Mucosa of stomach (tissue), 1 donor: Measurements from ENCODE around the gene CDKN2B.
"Not testable (repeated sequence)": the region's sequence is repeated elsewhere in the genome, so short reads cannot be mapped to it uniquely, and the experiment has no call there.

ENCODE experiments used
- H3K27me3 ChIP-seq: one replicate; pipeline ENCODE4 v1.7.0; 2013; ENCODE audit warnings: mild to moderate bottlenecking, low read length; ENCODE audit not compliant: control insufficient read depth, insufficient read depth
- H3K36me3 ChIP-seq: one replicate; pipeline ENCODE4 v1.7.0; 2013; ENCODE audit warnings: low read length; ENCODE audit not compliant: control insufficient read depth, insufficient read depth
- H3K4me1 ChIP-seq: one replicate; pipeline ENCODE4 v1.7.0; 2013; ENCODE audit warnings: mild to moderate bottlenecking, low read length; ENCODE audit not compliant: control insufficient read depth, insufficient read depth
- H3K4me3 ChIP-seq: one replicate; pipeline ENCODE4 v1.7.0; 2013; ENCODE audit warnings: low read length
- H3K9ac ChIP-seq: one replicate; pipeline ENCODE4 v1.7.0; 2013; ENCODE audit warnings: mild to moderate bottlenecking, low read length, moderate library complexity
- H3K9me3 ChIP-seq: one replicate; pipeline ENCODE4 v1.7.0; 2013; ENCODE audit warnings: mild to moderate bottlenecking, low read length, moderate library complexity; ENCODE audit not compliant: control insufficient read depth
- donor health status: Pancreatic carcinoma.

CDKN2B gene, protein sequence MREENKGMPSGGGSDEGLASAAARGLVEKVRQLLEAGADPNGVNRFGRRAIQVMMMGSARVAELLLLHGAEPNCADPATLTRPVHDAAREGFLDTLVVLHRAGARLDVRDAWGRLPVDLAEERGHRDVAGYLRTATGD

DNA sequence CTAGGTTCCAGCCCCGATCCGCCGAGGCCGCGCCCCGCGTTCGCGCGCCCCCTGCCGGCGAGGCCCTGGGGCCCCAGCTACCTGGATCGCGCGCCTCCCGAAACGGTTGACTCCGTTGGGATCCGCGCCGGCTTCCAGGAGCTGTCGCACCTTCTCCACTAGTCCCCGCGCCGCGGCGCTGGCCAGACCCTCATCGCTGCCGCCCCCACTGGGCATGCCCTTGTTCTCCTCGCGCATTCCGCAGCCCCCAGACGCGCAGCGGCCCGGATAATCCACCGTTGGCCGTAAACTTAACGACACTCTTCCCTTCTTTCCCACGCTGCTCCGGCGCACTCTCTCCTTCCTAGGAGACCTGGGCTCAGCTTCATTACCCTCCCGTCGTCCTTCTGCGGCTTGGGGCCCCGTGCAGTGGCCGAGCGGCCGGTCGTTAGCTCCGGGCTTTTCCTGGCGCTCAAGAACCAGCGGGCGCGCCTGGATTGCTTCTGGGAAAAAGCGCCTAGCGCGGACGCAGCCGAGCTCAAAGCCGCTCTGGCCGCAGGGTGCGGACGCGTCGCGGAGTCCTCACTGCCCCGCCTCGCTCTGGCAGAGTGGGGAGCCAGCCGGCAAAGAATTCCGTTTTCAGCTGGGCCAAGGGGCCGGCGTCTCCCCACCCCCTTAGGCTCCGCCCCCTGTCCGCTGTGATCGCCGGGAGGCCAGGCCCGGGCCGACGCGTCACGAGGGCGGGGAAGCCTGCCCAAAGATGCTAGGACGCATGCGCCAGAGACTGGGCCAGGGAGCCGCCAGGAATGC lies at the start of gene CDKN2B:
Gene CDKN2B, minus strand, starts transcription at position 589 of the 789 bp plus-strand sequence. Its CDS starts 352 bp downstream, at position 237.
- Histone ChIP-seq H3K4me3 (peak within 1 kb of the TSS; percentile 92), H3K36me3 (no peaks in the 10 kb centered on the region), H3K27me3 (peaks cover 31% of the 10 kb centered on the region), H3K9ac (peak within 1 kb of the TSS; percentile 79), H3K4me1 (peaks cover 8% of the 10 kb centered on the region), H3K9me3 (no peaks in the 10 kb centered on the region)

DNA sequence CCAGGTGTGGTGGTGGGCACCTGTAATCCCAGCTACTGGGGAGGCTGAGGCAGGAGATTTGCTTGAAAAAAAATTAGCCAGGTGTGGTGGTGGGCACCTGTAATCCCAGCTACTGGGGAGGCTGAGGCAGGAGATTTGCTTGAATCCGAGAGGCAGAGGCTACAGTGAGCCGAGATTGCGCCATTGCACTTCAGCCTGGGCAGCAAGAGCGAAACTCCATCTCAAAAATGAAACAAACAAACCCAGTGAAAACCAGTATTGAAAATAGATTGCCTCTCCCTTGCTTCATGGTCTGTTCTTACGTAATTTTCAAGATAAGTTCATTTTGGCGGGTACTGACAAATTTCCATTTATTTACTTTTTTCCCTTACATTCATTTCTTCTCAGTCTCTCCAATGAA lies 48.9 kb upstream of the CDKN2B start:
- not testable (repeated sequence) for H3K36me3 ChIP-seq, H3K9ac ChIP-seq, H3K4me1 ChIP-seq, H3K4me3 ChIP-seq, H3K9me3 ChIP-seq, H3K27me3 ChIP-seq

DNA sequence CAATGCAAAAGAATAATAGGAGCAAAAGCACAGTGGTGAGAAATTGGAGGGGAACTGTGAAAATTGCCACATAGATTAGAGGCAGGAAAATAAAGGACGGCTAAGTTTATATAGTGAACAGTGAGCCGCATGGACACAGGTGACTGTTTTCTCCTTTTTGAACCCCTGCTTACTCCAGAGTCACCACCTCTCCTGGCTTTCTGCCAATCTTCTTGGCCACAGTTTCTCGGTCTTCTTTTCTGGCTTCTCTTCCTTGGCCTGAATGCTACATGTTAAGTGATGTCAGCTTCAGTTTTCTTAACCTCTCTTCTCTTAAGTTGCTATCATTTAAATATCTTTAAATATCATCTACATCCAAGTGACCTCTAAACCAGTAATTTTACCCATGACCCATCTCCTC lies 47.3 kb upstream of the CDKN2B start:
- H3K4me1 ChIP-seq = no peaks in the 10 kb centered on the region
- no peaks in the 10 kb centered on the region for H3K9me3 ChIP-seq
- H3K9ac ChIP-seq = no peak overlapping the region
- no peaks in the 10 kb centered on the region for H3K27me3 ChIP-seq
- no peaks in the 10 kb centered on the region for H3K36me3 ChIP-seq
- no peak overlapping the region for H3K4me3 ChIP-seq

DNA sequence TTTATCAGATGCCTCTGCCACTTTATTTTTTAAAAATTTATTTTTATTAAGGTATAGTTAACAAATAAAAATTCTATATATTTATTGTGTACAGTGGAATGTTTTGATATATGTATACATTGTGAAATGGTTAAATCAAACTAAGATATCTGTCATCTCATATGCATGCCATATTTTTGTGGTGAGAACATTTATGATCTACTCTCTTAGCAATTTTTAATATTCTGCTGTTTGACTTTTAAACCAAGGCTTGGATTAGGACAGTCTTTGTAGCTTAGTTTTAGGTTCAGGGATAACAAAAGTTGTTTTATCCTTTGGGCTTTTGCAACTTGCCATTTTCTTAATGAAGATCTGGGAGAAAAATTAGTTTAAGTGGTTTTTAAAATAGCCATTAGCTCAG lies 46.0 kb upstream of the CDKN2B start:
- Histone ChIP-seq H3K36me3 (no peaks in the 10 kb centered on the region), H3K4me3 (no peak overlapping the region), H3K27me3 (no peaks in the 10 kb centered on the region), H3K9ac (no peak overlapping the region), H3K4me1 (no peaks in the 10 kb centered on the region), H3K9me3 (no peaks in the 10 kb centered on the region)

DNA sequence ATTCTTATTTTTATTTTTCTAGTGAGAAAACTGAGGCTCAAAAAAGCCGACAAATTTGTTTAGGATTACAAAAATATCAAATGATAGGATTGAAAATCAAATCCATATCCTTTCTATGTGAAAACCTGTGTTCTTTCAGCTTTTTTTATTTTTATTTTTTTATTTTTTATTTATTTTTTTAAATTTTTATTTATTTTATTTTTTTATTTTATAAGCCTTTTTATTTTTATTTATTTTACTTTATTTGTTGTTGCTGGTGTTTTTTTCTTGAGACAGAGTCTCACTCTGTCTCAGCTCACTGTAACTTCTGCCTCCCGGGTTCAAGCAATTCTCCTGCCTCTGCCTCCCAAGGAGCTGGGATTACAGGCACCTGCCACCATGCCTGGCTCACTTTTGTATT lies 45.4 kb upstream of the CDKN2B start:
- Histone ChIP-seq H3K36me3 (no peaks in the 10 kb centered on the region), H3K9me3 (no peaks in the 10 kb centered on the region), H3K4me3 (no peak overlapping the region), H3K9ac (no peak overlapping the region), H3K27me3 (no peaks in the 10 kb centered on the region), H3K4me1 (no peaks in the 10 kb centered on the region)

DNA sequence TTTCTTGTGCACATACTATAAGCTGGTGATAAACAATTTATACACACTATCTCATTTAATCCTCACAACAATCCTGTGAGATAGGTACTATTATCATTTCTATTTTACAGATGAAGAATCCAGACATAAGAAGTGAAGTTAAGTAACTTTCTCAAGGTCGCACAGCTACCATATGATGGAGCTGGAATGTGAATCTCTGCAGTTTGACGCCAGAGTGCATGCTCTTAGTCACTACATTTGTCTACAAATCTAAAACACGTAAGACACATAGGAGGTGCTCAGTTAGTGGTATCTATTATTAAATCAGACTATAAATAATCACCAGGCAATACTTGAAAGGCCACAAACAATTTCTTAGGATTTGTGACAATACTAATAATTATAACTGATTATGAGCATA lies 45.0 kb upstream of the CDKN2B start:
- H3K4me1 ChIP-seq = no peaks in the 10 kb centered on the region
- H3K9ac ChIP-seq = no peak overlapping the region
- no peak overlapping the region for H3K4me3 ChIP-seq
- H3K9me3 ChIP-seq = no peaks in the 10 kb centered on the region
- H3K36me3 ChIP-seq = no peaks in the 10 kb centered on the region
- no peaks in the 10 kb centered on the region for H3K27me3 ChIP-seq

DNA sequence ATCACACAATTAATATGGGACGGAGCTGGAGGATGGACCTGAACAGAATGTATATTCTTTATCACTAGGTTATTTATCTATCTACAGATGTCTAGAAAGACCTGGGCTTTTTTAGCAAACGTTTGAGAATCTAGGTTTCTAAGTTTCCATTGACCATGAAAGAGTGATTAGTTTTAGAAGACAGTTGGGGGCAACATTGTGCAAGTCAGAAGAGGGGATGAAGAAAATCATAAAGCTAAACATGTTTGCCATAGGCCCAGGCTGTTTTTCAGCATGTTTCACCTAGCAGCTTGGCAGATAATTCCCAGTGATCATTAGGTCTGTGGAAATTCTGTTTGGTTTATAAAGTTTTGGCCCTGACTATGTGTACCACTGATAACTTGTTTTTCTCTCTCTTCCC lies 44.1 kb upstream of the CDKN2B start:
- H3K9me3 ChIP-seq = no peaks in the 10 kb centered on the region
- H3K36me3 ChIP-seq = no peaks in the 10 kb centered on the region
- no peaks in the 10 kb centered on the region for H3K4me1 ChIP-seq
- H3K9ac ChIP-seq = no peak overlapping the region
- H3K4me3 ChIP-seq = no peak overlapping the region
- no peaks in the 10 kb centered on the region for H3K27me3 ChIP-seq

DNA sequence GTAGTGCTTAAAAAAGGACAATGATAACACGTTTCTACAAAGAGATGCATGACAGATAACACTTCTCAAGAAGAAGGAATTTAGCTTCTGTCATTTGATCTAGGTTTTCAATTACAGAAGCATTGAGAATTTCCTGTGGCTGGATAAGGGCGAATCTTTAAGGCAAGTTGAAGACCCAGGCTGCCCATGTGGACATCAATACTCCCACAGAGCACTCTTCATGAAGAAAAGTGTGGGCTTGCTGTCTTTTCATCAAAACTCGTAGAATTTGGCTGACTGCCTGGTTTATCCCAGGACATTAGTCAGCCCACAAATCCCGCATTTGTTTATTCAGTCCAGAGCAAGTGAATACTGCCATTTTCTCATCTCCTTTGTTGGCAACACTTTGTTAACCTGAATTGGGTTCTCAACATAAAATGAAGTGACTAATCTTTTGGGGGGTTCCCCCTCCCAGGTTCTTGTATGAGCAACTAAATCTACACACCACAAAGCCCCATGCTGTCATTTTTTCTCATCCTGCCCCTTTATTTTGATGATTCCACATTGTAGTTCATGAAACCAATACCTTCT lies 43.4 kb upstream of the CDKN2B start:
- Histone ChIP-seq H3K4me1 (no peaks in the 10 kb centered on the region), H3K9ac (no peak overlapping the region), H3K4me3 (no peak overlapping the region), H3K9me3 (no peaks in the 10 kb centered on the region), H3K36me3 (no peaks in the 10 kb centered on the region), H3K27me3 (no peaks in the 10 kb centered on the region)

DNA sequence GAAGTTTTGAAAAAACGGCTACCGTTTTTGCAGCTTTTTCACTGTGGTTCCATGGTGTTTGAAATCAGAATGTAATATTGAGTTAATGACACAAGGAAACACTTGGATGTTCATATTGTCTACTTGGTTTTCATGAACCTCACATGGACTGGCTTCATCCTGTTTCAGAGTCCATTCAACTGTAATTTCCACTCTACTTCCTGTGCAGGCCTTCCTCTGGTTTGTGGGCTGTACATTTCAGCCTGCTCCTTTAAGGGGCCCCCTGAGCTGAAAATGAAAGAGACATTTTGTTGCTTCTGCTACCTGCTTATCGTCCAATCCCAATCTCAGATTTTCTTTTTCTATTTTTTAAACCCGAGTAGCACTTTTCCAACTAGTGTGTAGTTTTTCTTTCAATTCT lies 41.8 kb upstream of the CDKN2B start:
- no peak overlapping the region for H3K4me3 ChIP-seq
- H3K9me3 ChIP-seq = no peaks in the 10 kb centered on the region
- no peaks in the 10 kb centered on the region for H3K36me3 ChIP-seq
- no peaks in the 10 kb centered on the region for H3K4me1 ChIP-seq
- no peak overlapping the region for H3K9ac ChIP-seq
- H3K27me3 ChIP-seq = no peaks in the 10 kb centered on the region

DNA sequence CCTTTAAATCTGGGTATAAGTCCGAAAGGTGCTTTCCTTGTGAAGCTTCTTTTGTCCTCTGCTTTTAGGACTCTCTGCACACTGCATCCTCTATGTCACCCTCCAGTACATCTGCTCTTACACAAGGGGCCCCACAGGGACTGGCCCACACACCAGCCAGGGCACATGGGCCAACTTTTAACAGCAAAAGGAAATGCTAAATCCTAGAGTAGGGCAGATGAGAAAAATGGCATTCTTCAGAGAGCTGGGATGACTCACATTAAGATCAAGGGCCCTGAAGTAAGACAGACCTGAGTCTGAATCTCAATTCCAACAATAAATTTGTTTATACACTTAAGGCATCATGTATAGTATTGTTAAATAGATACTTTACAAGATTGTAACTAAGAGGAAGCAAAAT lies 40.3 kb upstream of the CDKN2B start:
- Histone ChIP-seq H3K9ac (no peak overlapping the region), H3K27me3 (no peaks in the 10 kb centered on the region), H3K4me3 (no peak overlapping the region), H3K4me1 (no peaks in the 10 kb centered on the region), H3K9me3 (no peaks in the 10 kb centered on the region), H3K36me3 (no peaks in the 10 kb centered on the region)

DNA sequence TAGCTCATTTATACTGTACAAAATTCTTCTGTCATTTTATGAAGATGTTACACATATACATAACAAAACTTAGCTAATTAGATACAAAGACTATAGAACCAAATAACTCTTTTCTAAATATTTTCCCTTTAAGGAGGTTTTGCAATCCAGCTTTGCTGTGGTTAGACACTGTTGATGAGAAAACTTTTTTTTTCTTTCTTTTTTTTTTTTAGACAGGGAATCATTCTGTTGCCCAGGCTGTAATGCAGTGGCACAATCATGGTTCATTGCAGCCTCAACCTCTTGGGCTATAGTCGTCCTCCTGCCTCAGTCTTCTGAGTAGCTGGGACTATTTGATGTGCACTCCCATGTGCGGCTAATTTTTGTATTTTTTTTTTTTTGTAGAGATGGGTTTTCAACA lies 38.5 kb upstream of the CDKN2B start:
- no peaks in the 10 kb centered on the region for H3K36me3 ChIP-seq
- no peaks in the 10 kb centered on the region for H3K9me3 ChIP-seq
- no peak overlapping the region for H3K4me3 ChIP-seq
- H3K9ac ChIP-seq = no peak overlapping the region
- H3K27me3 ChIP-seq = no peaks in the 10 kb centered on the region
- peaks cover under 1% of the 10 kb centered on the region for H3K4me1 ChIP-seq

DNA sequence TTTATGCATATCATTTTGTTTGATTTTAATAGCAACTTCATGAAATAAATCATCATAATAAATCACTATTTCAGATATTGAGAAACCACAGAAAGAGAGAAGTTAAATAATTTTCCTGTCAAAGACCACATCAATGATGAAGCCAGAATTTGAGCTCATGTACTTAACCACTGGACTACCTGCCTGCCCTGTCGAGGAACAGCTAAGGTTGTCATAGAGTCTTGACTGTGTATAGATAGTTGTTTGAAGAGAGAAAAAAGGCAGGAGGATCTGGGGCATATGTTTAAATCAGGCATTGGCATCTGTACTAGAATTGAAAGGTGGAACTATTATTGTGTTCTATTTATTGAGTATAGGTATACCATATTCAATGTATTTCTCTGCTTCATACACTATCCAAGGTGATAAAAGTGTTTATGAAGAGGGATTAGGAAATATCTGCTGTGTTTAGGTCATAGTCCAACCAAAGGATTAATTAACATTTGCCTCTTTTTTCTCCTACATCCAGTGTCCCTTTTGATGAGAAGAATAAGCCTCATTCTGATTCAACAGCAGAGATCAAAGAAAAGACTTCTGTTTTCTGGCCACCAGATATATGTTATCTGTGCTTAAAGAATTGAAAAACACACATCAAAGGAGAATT lies 37.3 kb upstream of the CDKN2B start:
- Histone ChIP-seq H3K36me3 (no peaks in the 10 kb centered on the region), H3K9ac (no peak overlapping the region), H3K9me3 (no peaks in the 10 kb centered on the region), H3K4me3 (no peak overlapping the region), H3K4me1 (peaks cover 11% of the 10 kb centered on the region), H3K27me3 (no peaks in the 10 kb centered on the region)
